Thyroid gland (tissue), 4 donors: ENCODE results near the gene PARD3B. TPM values are rescaled to one million over a fixed set of nuclear protein-coding genes. Genes with fewer than 3 reads are reported as not detected.

Experiments
- DNase-seq, 2 donors: peaks; one replicate each; pipeline ENCODE4 v3.0.0-alpha.2; 2019
- H3K27ac ChIP-seq, 3 donors: fragments of 200-600 bp; sonication (generic); 1 replicate in 2 of 3; 2 replicates in 1 of 3; pipeline ENCODE4 v1.5.1; 2016 to 2019; ENCODE audit warnings: mild to moderate bottlenecking in 1 of 3, moderate library complexity in 1 of 3
- H3K27me3 ChIP-seq: fragments of 200-600 bp; sonication (generic); one replicate; pipeline ENCODE4 v1.5.1; 2019
- H3K36me3 ChIP-seq, 2 donors: fragments of 200-600 bp; sonication (generic); one replicate each; pipeline ENCODE4 v1.5.1; 2016 to 2019
- H3K4me1 ChIP-seq, 2 donors: fragments of 200-600 bp; sonication (generic); one replicate each; pipeline ENCODE4 v1.5.1; 2017 to 2019
- H3K4me3 ChIP-seq, 3 donors: fragments of 200-600 bp; sonication (generic); replicated peaks in 1 of 3; 1 replicate in 2 of 3; 2 replicates in 1 of 3; pipeline ENCODE4 v1.5.1; 2016; ENCODE audit warnings: mild to moderate bottlenecking in 1 of 3
- H3K9me3 ChIP-seq: fragments of 200-600 bp; sonication (generic); one replicate; pipeline ENCODE4 v1.5.1; 2017
- CTCF ChIP-seq, 6 experiments: fragments of 200-600 bp in 3 of 6; fragments of 450-650 bp in 3 of 6; sonication (generic) in 3 of 6; IDR thresholded peaks; one replicate each; pipeline ENCODE4 v1.5.1; 2016 to 2019; ENCODE audit warnings: antibody characterized with exemption in 6 of 6, mild to moderate bottlenecking in 2 of 6, inconsistent platforms in 1 of 6, moderate library complexity in 1 of 6
- POLR2A ChIP-seq, 2 donors: fragments of 450-650 bp; IDR thresholded peaks; one replicate each; pipeline ENCODE4 v1.6.1; 2017; ENCODE audit warnings: antibody characterized with exemption in 2 of 2, mild to moderate bottlenecking in 2 of 2, moderate library complexity in 1 of 2
- WGBS, 2 donors: methylation state at CpG; one replicate each; pipeline ENCODE4 v1.1.5; 2017; 5-methylcytosine and 5-hydroxymethylcytosine counted together
- intact Hi-C: fragments of 100-400 bp; cut with DNase I; formaldehyde crosslinking; loops from one replicate; pipeline ENCODE4 v1.15.1; 2023
- total RNA-seq, 4 donors: library from RNA; depleted of rRNA; stranded (reverse); fragments of >200 nt; gene quantifications; one replicate each; pipeline ENCODE4 v1.2.3, GENCODE V29; 2016

PARD3B gene
- total RNA-seq, 4 donors from 2014 or later: 27.0 to 43.4 (median 34.6) TPM

GRCh38 chr2:204744506-204744905 is 199.2 kb downstream of the PARD3B start:
- no peak for DNase-seq

GRCh38 chr2:204748286-204748685 is 203.0 kb downstream of the PARD3B start:
- Histone ChIP-seq H3K4me1 (no peaks in the 10 kb centered on the region), H3K4me3 (no peak overlapping the region), H3K36me3 (no peaks in the 10 kb centered on the region), H3K27me3 (no peaks in the 10 kb centered on the region), H3K9me3 (no peaks in the 10 kb centered on the region), H3K27ac (no peak overlapping the region)
- 81 to 90% methylated on average over 2 of the region's 2 CpGs for WGBS, 2 donors
- intact Hi-C loops: no loop called here
- DNase-seq: no peak
- TF ChIP-seq POLR2A (IDR thresholded peaks at IDR 0.05) (no peak), CTCF (IDR thresholded peaks at IDR 0.05) (no peak)

More at GRCh38 chr2:204744506-204744905, 199.2 kb downstream of the PARD3B start:
- no peaks in the 10 kb centered on the region for H3K36me3 ChIP-seq
- no peaks in the 10 kb centered on the region for H3K27me3 ChIP-seq
- no peak overlapping the region for H3K27ac ChIP-seq
- no peaks in the 10 kb centered on the region for H3K4me1 ChIP-seq
- H3K9me3 ChIP-seq: no peaks in the 10 kb centered on the region
- H3K4me3 ChIP-seq: no peak overlapping the region
- intact Hi-C loops: no loop called here
- 88 to 92% methylated on average over 2 of the region's 2 CpGs for WGBS, 2 donors
- no peak for TF ChIP-seq CTCF (IDR thresholded peaks at IDR 0.05)
- TF ChIP-seq POLR2A (IDR thresholded peaks at IDR 0.05): no peak

GRCh38 chr2:204749319-204749718 is 204.0 kb downstream of the PARD3B start:
- 77 to 92% methylated on average over 3 of the region's 3 CpGs for WGBS, 2 donors
- Histone ChIP-seq H3K27ac (no peak overlapping the region), H3K27me3 (no peaks in the 10 kb centered on the region), H3K4me3 (no peak overlapping the region), H3K4me1 (no peaks in the 10 kb centered on the region), H3K9me3 (no peaks in the 10 kb centered on the region), H3K36me3 (no peaks in the 10 kb centered on the region)
- TF ChIP-seq POLR2A (IDR thresholded peaks at IDR 0.05) (no peak), CTCF (IDR thresholded peaks at IDR 0.05) (no peak)
- intact Hi-C loops: no loop called here
- no peak for DNase-seq

GRCh38 chr2:204750389-204750788 is 205.1 kb downstream of the PARD3B start:
- no peaks in the 10 kb centered on the region for H3K4me1 ChIP-seq
- no peak overlapping the region for H3K4me3 ChIP-seq
- intact Hi-C loops: no loop called here
- H3K27ac ChIP-seq: no peak overlapping the region
- H3K27me3 ChIP-seq: no peaks in the 10 kb centered on the region
- no peaks in the 10 kb centered on the region for H3K9me3 ChIP-seq
- DNase-seq: no peak
- TF ChIP-seq POLR2A (IDR thresholded peaks at IDR 0.05) (no peak), CTCF (IDR thresholded peaks at IDR 0.05) (no peak)
- no peaks in the 10 kb centered on the region for H3K36me3 ChIP-seq
- WGBS, 2 donors: 89 to 93% methylated on average over 5 of the region's 5 CpGs

GRCh38 chr2:204751472-204751871 is 206.2 kb downstream of the PARD3B start:
- no peak for DNase-seq
- Histone ChIP-seq H3K36me3 (no peaks in the 10 kb centered on the region), H3K9me3 (no peaks in the 10 kb centered on the region), H3K4me1 (no peaks in the 10 kb centered on the region), H3K27me3 (no peaks in the 10 kb centered on the region), H3K27ac (no peak overlapping the region), H3K4me3 (no peak overlapping the region)
- intact Hi-C loops: no loop called here
- TF ChIP-seq CTCF (IDR thresholded peaks at IDR 0.05) (no peak), POLR2A (IDR thresholded peaks at IDR 0.05) (no peak)
